Liver (tissue), 9 donors: Measurements from ENCODE around the gene B3GNT4. TPM values are rescaled to one million over a fixed set of nuclear protein-coding genes. Genes with fewer than 3 reads are reported as not detected.

ENCODE experiments used
- DNase-seq: peaks from one replicate; pipeline ENCODE4 v3.0.0-alpha.2; 2017; ENCODE audit warnings: low spot score
- H3K27ac ChIP-seq, 2 donors: one replicate each; pipeline ENCODE4 v1.7.0; 2013; ENCODE audit warnings: inconsistent platforms in 2 of 2, low read length in 2 of 2, control low read depth in 1 of 2, low read depth in 1 of 2, mild to moderate bottlenecking in 1 of 2
- H3K27me3 ChIP-seq, 4 donors: one replicate each; pipeline versions ENCODE4 v1.6.1 to v1.7.0; 2013; ENCODE audit warnings: low read length in 3 of 4, inconsistent platforms in 1 of 4, mild to moderate bottlenecking in 1 of 4, moderate library complexity in 1 of 4; ENCODE audit not compliant: control insufficient read depth in 4 of 4, insufficient read depth in 4 of 4
- H3K36me3 ChIP-seq, 4 donors: one replicate each; pipeline versions ENCODE4 v1.6.1 to v1.7.0; 2013; ENCODE audit warnings: low read length in 3 of 4, mild to moderate bottlenecking in 3 of 4, low read depth in 1 of 4, moderate library complexity in 1 of 4; ENCODE audit not compliant: control insufficient read depth in 4 of 4, insufficient read depth in 3 of 4
- H3K4me1 ChIP-seq, 4 donors: one replicate each; pipeline versions ENCODE4 v1.6.1 to v1.7.0; 2013; ENCODE audit warnings: low read length in 3 of 4, mild to moderate bottlenecking in 3 of 4, moderate library complexity in 1 of 4; ENCODE audit not compliant: control insufficient read depth in 4 of 4, insufficient read depth in 4 of 4
- H3K4me3 ChIP-seq, 3 donors: one replicate each; pipeline versions ENCODE4 v1.6.1 to v1.7.0; 2013; ENCODE audit warnings: low read length in 3 of 3, control low read depth in 1 of 3, low read depth in 1 of 3, mild to moderate bottlenecking in 1 of 3
- H3K9ac ChIP-seq, 2 donors: one replicate each; pipeline ENCODE4 v1.7.0; 2013; ENCODE audit warnings: low read length in 2 of 2, mild to moderate bottlenecking in 2 of 2, moderate library complexity in 2 of 2, control low read depth in 1 of 2, low read depth in 1 of 2
- H3K9me3 ChIP-seq, 4 donors: one replicate each; pipeline versions ENCODE4 v1.6.1 to v1.7.0; 2013; ENCODE audit warnings: low read length in 3 of 4; ENCODE audit not compliant: control insufficient read depth in 4 of 4
- ATF3 ChIP-seq: IDR thresholded peaks from 2 replicates; pipeline ENCODE4 v1.6.1; 2016; ENCODE audit warnings: antibody characterized with exemption
- EGR1 ChIP-seq, 2 donors: IDR thresholded peaks; 2 replicates each; pipeline ENCODE4 v1.6.1; 2016 to 2018; ENCODE audit warnings: antibody characterized with exemption in 2 of 2, low read depth in 2 of 2
- FOXA1 ChIP-seq: IDR thresholded peaks from 2 replicates; pipeline ENCODE4 v1.6.1; 2016; ENCODE audit warnings: antibody characterized with exemption
- FOXA2 ChIP-seq: IDR thresholded peaks from 2 replicates; pipeline ENCODE4 v1.6.1; 2016; ENCODE audit warnings: antibody characterized with exemption
- HNF4A ChIP-seq, 2 donors: conservative IDR thresholded peaks; 2 replicates each; pipeline ENCODE4 v1.6.1; 2016; ENCODE audit warnings: antibody characterized with exemption in 2 of 2, mild to moderate bottlenecking in 2 of 2
- HNF4G ChIP-seq: IDR thresholded peaks from 2 replicates; pipeline ENCODE4 v1.6.1; 2016; ENCODE audit warnings: antibody characterized with exemption
- MAX ChIP-seq: IDR thresholded peaks from 2 replicates; pipeline ENCODE4 v1.6.1; 2016; ENCODE audit warnings: antibody characterized with exemption
- NR2F2 ChIP-seq: IDR thresholded peaks from 2 replicates; pipeline ENCODE4 v1.6.1; 2016; ENCODE audit warnings: antibody characterized with exemption
- RAD21 ChIP-seq, 2 donors: IDR thresholded peaks; 2 replicates each; pipeline ENCODE4 v1.6.1; 2016; ENCODE audit warnings: antibody characterized with exemption in 2 of 2, mild to moderate bottlenecking in 2 of 2
- REST ChIP-seq: IDR thresholded peaks from 2 replicates; pipeline ENCODE4 v1.6.1; 2016; ENCODE audit warnings: antibody characterized with exemption, mild to moderate bottlenecking
- SP1 ChIP-seq: IDR thresholded peaks from 2 replicates; pipeline ENCODE4 v1.6.1; 2018; ENCODE audit warnings: antibody characterized with exemption, mild to moderate bottlenecking
- TAF1 ChIP-seq: conservative IDR thresholded peaks from 2 replicates; pipeline ENCODE4 v1.6.1; 2016; ENCODE audit warnings: antibody characterized with exemption, mild to moderate bottlenecking
- ZBTB33 ChIP-seq: IDR thresholded peaks from 2 replicates; pipeline ENCODE4 v1.6.1; 2016; ENCODE audit warnings: antibody characterized with exemption
- WGBS: extraction: QIAGEN DNeasy Blood & Tissue Kit; methylation state at CpG from one replicate; pipeline ENCODE4 v1.1.7; 2013; 5-methylcytosine and 5-hydroxymethylcytosine counted together
- polyA plus RNA-seq, 2 donors: library from polyadenylated mRNA; stranded (reverse) in 1 of 2; unstranded in 1 of 2; fragments of 200-250 nt in 1 of 2; fragments of >200 nt in 1 of 2; fragmentation: Nextera tagmentation in 1 of 2; extraction: Ambion mirVana in 1 of 2; gene quantifications; one replicate each; pipeline versions ENCODE4 v1.2.1 to v1.2.3, GENCODE V29; 2013 to 2015
- total RNA-seq, 2 donors: library from RNA; depleted of rRNA; stranded (reverse); fragments of >200 nt; gene quantifications; one replicate each; pipeline ENCODE4 v1.2.3, GENCODE V29; 2014
- donor health status: healthy.
- donor health status: healthy.
- donor health status: healthy.
- donor health status: healthy.
- donor health status: healthy.

Gene B3GNT4
- total and polyA plus RNA-seq, 4 donors, result 0.14 to 0.43 TPM; not detected in 2

GRCh38 chr12:122158700-122159285 lies 44.7 kb upstream of the B3GNT4 start (continued):
- TF ChIP-seq HNF4A (conservative IDR thresholded peaks at IDR 0.05) (no peak), REST (no peak)

GRCh38 chr12:122159882-122160281 lies 43.6 kb upstream of the B3GNT4 start:
- no peak overlapping the region for H3K4me3 ChIP-seq
- H3K9ac ChIP-seq, result no peak overlapping the region
- WGBS, result 81% methylated on average over 4 of the region's 4 CpGs
- TF ChIP-seq TAF1, result no peak
- TF ChIP-seq RAD21 (IDR thresholded peaks at IDR 0.05), result peak; percentile 32
- TF ChIP-seq SP1, result no peak
- no peak for TF ChIP-seq ATF3
- no peak for TF ChIP-seq REST
- no peak for TF ChIP-seq MAX
- no peak for DNase-seq
- H3K36me3 ChIP-seq, result no peaks in the 10 kb centered on the region
- no peaks in the 10 kb centered on the region for H3K9me3 ChIP-seq
- no peaks in the 10 kb centered on the region for H3K4me1 ChIP-seq
- H3K27ac ChIP-seq, result no peak overlapping the region
- no peaks in the 10 kb centered on the region for H3K27me3 ChIP-seq

- H3K4me3 ChIP-seq, result no peak overlapping the region
- H3K27ac ChIP-seq, result no peak overlapping the region
- no peaks in the 10 kb centered on the region for H3K27me3 ChIP-seq
- no peaks in the 10 kb centered on the region for H3K4me1 ChIP-seq
- no peaks in the 10 kb centered on the region for H3K36me3 ChIP-seq
- 89% methylated on average over 11 of the region's 11 CpGs for WGBS
- H3K9me3 ChIP-seq, result no peaks in the 10 kb centered on the region
- TF ChIP-seq ATF3 (no peak), ZBTB33 (no peak), HNF4G (no peak), NR2F2 (no peak), FOXA2 (no peak), EGR1 (IDR thresholded peaks at IDR 0.05; ENCODE audit: low read depth in 2 of 2) (no peak), FOXA1 (no peak)
- DNase-seq, result no peak
- no peak overlapping the region for H3K9ac ChIP-seq
Observed at GRCh38 chr12:122160761-122161160, 42.7 kb upstream of the B3GNT4 start.
